Measurements from ENCODE around the gene AKR1E2.

DNA sequence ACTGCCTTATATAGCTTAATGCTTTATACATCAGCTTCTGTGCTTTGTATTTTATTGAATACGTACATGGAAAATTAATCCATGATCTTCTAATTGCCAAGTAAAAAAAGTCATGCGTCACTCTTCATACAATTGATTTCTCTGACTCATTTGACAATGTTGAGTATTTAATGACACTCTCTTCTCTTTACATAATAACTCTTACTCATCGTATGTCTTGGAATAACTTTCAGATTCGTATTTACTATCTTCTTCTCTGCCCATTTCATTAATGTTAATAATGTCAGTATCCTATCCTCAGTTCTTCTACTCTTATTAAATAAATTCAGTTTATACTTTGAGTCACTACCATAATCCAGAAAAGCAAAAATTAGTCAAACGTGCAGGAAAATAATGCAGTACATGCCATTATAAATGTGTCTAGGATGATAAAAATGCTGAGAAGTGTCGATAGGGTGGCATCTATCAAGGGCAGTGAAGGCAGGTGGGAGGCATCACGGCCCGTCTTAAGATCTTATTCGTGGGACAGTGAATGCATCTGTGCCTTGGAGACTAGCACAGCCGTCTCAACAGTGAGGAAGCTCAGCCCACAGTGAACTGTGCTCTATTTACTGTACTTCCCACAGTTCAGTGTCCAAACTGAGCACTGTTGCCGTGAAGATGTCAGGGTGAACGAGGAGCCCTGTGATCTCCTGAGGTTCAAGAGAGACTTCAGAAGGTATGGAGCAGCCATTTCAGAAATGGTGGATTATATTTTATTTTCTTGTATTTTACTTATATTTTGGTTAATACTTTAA is 39.8 kb upstream of the AKR1E2 start:
- TF ChIP-seq CTCF (IDR thresholded peaks at IDR 0.05) (no peak), POLR2AphosphoS5 (IDR thresholded peaks at IDR 0.05; ENCODE audit: low read depth, low read length) (no peak), SIN3A (IDR thresholded peaks at IDR 0.05; ENCODE audit: borderline replicate concordance, insufficient read depth, low read depth, low read length) (no peak), TCF7L2 (IDR thresholded peaks at IDR 0.05; ENCODE audit: low read depth, low read length) (no peak)
